Esophagus squamous epithelium (tissue), 4 donors: ENCODE results near the gene MPPED2.

Experiments
- CTCF ChIP-seq, 6 experiments: fragments of 450-650 bp in 4 of 6; fragments of 200-600 bp in 2 of 6; sonication (generic) in 2 of 6; IDR thresholded peaks; one replicate each; pipeline ENCODE4 v1.5.1; 2016 to 2019; ENCODE audit warnings: antibody characterized with exemption in 6 of 6, mild to moderate bottlenecking in 4 of 6, moderate library complexity in 4 of 6
- POLR2A ChIP-seq, 4 donors: fragments of 450-650 bp; IDR thresholded peaks; one replicate each; pipeline ENCODE4 v1.6.1; 2017; ENCODE audit warnings: antibody characterized with exemption in 4 of 4, mild to moderate bottlenecking in 4 of 4, moderate library complexity in 3 of 4

- TF ChIP-seq CTCF (IDR thresholded peaks at IDR 0.05) (no peak), POLR2A (IDR thresholded peaks at IDR 0.05) (no peak)
These were observed 282 bp downstream of the MPPED2 start for GRCh38 chr11:30585892-30586250.
